AG08396 (cell line): ENCODE data around the gene CRHBP.

Experiments used
- DNase-seq: peaks from one replicate; pipeline ENCODE4 v3.0.0; 2012; ENCODE audit warnings: low spot score, mixed read lengths

Gene CRHBP

DNA sequence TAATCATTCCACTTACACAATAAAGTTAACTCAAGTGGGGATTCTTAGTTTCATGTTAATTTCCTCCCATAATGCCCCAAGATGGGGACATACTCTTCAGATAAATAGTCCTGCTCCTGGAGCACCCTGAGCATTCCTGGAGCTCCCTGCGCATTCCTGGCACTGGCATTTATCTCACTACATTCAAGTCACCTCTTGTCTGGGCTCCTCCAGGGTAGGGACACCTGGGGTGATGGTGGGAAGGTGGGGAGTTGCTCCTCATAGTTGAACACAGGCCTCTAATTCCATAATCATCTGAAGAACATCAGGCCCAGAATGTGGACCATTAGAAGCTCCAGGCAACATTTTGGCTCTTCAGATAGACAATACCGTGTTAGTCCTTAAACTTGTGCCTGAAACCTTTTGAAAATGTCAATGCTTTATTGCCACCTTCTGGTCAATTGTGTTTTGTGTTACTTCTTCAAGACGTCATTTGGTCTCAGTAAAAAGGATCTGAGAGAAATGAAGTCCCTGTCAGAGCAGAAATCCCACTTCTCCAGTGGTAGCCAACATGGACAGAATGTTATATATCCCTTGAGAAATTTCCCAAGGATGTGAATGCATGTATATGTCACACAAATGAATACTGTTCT lies 63.2 kb downstream of the CRHBP start:
- DNase-seq: no peak

DNA sequence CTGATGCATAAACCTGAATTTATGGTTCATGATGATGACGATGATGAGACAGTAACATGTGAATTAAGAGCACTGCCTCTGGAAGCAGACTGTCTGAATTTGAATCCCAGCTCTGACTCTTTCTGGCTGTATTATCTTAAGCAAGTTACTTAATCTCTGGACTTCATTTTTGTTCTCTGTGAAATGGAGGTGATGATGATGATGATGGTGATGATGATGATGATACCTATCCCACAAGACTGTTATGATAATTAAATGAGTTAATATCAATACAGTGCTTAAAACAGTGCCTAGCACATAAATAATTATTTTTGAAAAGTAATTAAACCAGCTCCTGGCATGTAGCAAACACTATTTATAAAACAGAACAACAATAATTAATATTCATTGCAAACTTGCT lies 64.1 kb downstream of the CRHBP start:
- no peak for DNase-seq

DNA sequence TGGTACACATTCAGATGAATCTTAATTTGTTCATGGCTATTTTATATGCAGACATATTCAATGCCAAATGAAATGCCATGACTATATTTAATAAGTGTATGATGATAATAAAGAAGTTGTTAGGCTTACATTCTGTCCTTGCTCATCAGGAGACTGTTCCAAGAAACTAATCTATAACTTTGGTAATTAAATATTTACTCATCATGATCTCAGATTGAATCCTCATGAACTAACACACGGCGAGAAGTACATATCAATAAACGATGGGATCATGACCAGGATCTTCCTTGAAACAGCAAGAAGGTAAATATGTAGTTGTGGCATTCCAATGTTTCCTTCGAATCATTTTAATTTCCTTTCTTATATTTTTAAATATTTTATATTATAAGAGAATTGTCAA lies 64.8 kb downstream of the CRHBP start:
- DNase-seq: no peak
